Spleen (tissue), 7 donors: Measurements from ENCODE around the gene SESN2.

Source experiments
- CTCF ChIP-seq, 11 experiments: fragments of 200-600 bp in 7 of 11; fragments of 450-650 bp in 4 of 11; sonication (generic) in 4 of 11; IDR thresholded peaks in 8 of 11; conservative IDR thresholded peaks in 3 of 11; 1 replicate in 7 of 11; 2 replicates in 4 of 11; pipeline versions ENCODE4 v1.4.0 to v1.8.0; 2016 to 2021; ENCODE audit warnings: antibody characterized with exemption in 11 of 11, inconsistent platforms in 4 of 11, mild to moderate bottlenecking in 1 of 11
- POLR2A ChIP-seq, 3 donors: fragments of 450-650 bp; IDR thresholded peaks; one replicate each; pipeline ENCODE4 v1.5.1; 2017; ENCODE audit warnings: antibody characterized with exemption in 3 of 3, mild to moderate bottlenecking in 1 of 3
- donor health status: DM: no; HTN: no; CAD: no; lungs with moderate emphysema.
- donor health status: DM: no; HTN: no; CAD: no.
- donor health status: DM: no; HTN: no; CAD: no.

- TF ChIP-seq CTCF (IDR thresholded peaks at IDR 0.05 in 8 of 11, conservative IDR thresholded peaks at IDR 0.05 in 3 of 11) (no peak), POLR2A (IDR thresholded peaks at IDR 0.05) (no peak)
Observed at GRCh38 chr1:28236656-28237322, 22.5 kb upstream of the SESN2 start.
